ENCODE measurements around the gene BICD2. TPM values are rescaled to one million over a fixed set of nuclear protein-coding genes. Genes with fewer than 3 reads are reported as not detected.

The BICD2 gene
- total RNA-seq, 1 donor from 2014 or later = 44.0 TPM

DNA sequence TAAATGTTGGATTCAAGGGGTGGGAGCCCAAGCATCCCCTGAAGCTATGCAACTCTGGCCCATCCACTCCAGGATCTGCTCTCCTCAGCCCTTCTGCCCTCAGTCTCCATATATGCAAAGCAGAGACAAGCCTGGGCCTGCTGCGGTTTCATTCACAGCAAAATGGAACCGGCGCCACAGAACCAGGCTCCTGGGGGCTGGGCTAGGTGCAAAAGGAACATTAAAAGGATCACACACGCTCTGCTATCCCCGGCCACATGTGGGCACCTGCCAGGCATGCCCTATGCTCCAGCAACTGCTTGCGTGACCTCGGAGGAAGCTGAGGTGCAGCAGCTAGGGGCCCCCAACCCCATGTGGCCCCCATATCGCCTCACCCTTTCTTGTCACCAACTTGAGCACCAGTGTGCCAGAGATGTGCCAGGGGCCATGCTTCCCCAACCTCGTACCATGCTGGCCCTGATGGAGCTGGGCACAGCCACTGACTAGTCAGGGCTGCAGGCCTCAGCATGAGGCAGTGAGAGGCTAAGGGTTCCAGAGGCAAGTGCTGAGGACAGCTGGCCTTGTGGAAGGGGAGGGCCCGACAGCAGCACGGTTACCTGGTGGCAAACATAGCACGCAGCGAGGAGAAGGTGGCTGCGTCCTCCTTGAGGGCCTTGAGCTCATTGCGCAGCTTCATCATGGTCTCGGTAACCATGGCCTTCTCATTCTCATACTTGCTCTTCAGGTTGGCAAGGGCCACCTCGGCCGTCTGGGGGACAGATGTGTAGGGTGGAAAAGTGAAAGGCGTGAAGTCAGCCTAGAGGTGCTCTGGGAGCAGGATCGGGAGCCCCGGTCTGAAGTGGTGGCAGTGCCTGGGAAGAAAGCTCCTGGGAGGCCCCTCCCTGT is 47.2 kb downstream of the BICD2 start:
- Histone ChIP-seq H3K4me3 (ENCODE audit: low read depth, low read length) (no peak overlapping the region), H3K27me3 (ENCODE audit: control insufficient read depth, insufficient read depth, low read length) (no peaks in the 10 kb centered on the region), H3K36me3 (ENCODE audit: control insufficient read depth, insufficient read depth, low read length) (peaks cover 2% of the 10 kb centered on the region)
- no peak for DNase-seq (ENCODE audit: low read depth)
- TF ChIP-seq, protein P1, sequence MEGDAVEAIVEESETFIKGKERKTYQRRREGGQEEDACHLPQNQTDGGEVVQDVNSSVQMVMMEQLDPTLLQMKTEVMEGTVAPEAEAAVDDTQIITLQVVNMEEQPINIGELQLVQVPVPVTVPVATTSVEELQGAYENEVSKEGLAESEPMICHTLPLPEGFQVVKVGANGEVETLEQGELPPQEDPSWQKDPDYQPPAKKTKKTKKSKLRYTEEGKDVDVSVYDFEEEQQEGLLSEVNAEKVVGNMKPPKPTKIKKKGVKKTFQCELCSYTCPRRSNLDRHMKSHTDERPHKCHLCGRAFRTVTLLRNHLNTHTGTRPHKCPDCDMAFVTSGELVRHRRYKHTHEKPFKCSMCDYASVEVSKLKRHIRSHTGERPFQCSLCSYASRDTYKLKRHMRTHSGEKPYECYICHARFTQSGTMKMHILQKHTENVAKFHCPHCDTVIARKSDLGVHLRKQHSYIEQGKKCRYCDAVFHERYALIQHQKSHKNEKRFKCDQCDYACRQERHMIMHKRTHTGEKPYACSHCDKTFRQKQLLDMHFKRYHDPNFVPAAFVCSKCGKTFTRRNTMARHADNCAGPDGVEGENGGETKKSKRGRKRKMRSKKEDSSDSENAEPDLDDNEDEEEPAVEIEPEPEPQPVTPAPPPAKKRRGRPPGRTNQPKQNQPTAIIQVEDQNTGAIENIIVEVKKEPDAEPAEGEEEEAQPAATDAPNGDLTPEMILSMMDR (IDR thresholded peaks at IDR 0.05; ENCODE audit: insufficient read depth, low read length, poor library complexity, severe bottlenecking) = no peak

DNA sequence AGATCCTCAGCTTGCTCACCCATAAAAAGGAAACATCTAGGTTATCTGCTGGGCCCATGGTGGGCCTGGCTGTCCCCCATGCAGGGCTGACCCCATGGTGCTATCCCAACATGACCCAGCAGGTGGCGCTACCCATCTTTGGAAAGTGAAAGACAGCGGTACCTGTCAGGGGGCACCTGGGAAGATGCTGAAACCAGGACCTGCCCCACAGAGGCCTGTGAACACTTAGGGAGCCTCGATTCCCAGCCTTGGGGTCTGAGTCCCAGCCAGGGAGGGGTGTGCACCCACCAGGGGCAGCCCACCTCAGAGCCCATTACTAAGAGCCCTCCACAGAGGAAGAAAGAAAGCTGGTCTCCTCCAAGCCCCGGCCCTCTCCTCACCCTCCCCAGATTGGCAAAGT is 48.1 kb downstream of the BICD2 start:
- TF ChIP-seq, protein P1 (IDR thresholded peaks at IDR 0.05; ENCODE audit: insufficient read depth, low read length, poor library complexity, severe bottlenecking) = peak; percentile 83
- DNase-seq (ENCODE audit: low read depth) = no peak
- H3K36me3 ChIP-seq (ENCODE audit: control insufficient read depth, insufficient read depth, low read length) = peaks cover 2% of the 10 kb centered on the region
- no peaks in the 10 kb centered on the region for H3K27me3 ChIP-seq (ENCODE audit: control insufficient read depth, insufficient read depth, low read length)
- no peak overlapping the region for H3K4me3 ChIP-seq (ENCODE audit: low read depth, low read length)

DNA sequence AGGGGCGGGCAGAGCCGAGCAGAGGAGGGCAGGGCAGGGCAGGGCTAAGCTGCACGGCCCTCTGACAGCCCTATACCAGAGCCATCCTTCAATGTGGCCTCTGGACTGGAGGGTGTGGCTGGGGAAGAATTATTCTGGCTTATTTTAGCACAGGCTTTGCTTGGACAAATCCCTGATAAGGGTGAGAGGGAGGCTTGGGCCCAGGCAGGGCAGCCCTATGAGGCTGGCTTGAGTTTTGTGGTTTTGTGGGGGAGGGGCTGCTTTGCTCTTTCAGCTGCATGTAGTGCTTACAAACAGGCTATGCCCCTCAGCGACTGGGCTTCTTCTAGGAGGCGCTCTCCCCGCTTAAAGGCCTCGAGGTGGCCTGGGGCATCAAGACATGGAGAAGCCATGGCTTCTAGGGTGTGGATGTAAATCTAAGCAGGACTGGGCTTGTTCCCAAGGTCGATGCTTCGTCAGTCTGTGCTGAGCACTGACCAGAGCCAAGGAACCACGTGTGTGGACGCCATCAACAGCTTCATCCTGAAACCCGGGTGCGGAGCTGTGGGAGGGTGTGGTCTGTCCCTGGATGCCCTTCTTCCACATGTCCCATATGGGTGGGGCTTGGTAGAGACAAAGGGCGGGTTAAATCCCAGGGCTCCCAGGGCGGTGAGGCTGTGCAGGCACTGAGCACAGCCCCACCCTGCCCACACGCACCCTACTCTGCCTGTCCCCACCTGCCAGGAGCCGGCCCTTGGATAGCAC is 49.0 kb downstream of the BICD2 start:
- TF ChIP-seq, protein P1 (IDR thresholded peaks at IDR 0.05; ENCODE audit: insufficient read depth, low read length, poor library complexity, severe bottlenecking) = no peak
- Histone ChIP-seq H3K36me3 (ENCODE audit: control insufficient read depth, insufficient read depth, low read length) (peaks cover 3% of the 10 kb centered on the region), H3K27me3 (ENCODE audit: control insufficient read depth, insufficient read depth, low read length) (no peaks in the 10 kb centered on the region), H3K4me3 (ENCODE audit: low read depth, low read length) (no peak overlapping the region)
- DNase-seq (ENCODE audit: low read depth) = no peak

DNA sequence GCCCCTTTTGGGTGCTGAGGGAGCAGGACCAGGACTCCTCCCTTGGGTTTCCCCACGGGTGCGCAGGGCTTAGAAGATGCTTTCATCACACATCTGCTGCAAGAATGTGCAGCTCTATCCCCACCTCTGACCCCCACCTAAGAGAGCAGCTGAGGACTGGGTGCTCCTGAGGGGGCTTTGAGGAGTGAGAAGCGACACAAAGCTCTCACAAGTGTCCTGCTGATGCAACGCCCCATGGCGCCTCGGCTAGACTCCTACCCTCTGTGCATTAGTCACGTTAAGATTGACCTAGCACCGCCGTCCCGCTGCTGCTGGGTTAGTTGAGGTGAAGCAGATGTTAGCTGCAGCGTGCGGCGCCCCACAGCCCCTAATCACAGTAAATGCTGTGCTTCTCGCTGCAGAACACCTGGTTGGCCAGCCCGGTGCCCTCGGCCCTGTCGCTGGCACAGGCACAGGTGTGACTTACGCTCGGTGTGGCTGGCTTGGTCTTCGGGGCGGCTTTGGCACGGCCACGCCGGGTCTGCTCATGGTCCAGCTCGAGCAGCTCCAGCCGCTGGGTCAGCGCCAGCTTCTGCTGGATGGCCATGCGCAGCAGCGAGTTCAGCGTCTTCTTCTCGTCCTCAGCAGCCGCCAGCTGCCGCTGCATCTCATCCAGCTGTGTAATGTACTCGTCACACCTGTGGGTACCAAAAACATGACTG is 49.7 kb downstream of the BICD2 start:
- no peak for DNase-seq (ENCODE audit: low read depth)
- peaks cover 3% of the 10 kb centered on the region for H3K36me3 ChIP-seq (ENCODE audit: control insufficient read depth, insufficient read depth, low read length)
- TF ChIP-seq, protein P1 (IDR thresholded peaks at IDR 0.05; ENCODE audit: insufficient read depth, low read length, poor library complexity, severe bottlenecking) = no peak

DNA sequence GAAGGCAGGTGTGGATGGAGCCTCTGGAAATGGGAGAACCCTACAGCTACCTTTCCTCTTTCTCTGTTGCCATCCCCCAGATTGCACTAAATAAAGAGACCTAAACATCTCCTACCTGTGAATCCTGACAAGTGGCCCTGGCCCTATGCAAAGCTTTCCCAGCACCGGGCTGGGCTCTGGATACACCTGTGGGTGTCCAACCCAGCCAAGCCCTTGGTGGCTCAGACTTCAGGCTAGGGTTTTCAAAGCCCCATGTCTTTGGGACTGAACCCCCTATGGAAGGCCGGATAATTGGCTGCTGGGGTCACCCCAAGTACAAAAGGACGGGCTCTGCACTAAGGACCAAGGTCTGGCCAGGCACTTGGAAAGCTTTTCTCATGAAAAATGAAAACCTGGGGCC is 50.6 kb downstream of the BICD2 start:
- Histone ChIP-seq H3K27me3 (ENCODE audit: control insufficient read depth, insufficient read depth, low read length) (no peaks in the 10 kb centered on the region), H3K36me3 (ENCODE audit: control insufficient read depth, insufficient read depth, low read length) (peaks cover 3% of the 10 kb centered on the region), H3K4me3 (ENCODE audit: low read depth, low read length) (no peak overlapping the region)
- DNase-seq (ENCODE audit: low read depth) = no peak
- TF ChIP-seq, protein P1 (IDR thresholded peaks at IDR 0.05; ENCODE audit: insufficient read depth, low read length, poor library complexity, severe bottlenecking) = no peak

More for the DNA sequence above, 49.7 kb downstream of the BICD2 start:
- Histone ChIP-seq H3K27me3 (ENCODE audit: control insufficient read depth, insufficient read depth, low read length) (no peaks in the 10 kb centered on the region), H3K4me3 (ENCODE audit: low read depth, low read length) (no peak overlapping the region)
